Transverse colon (tissue), 4 donors: ENCODE data around the gene IGSF21. TPM values are rescaled to one million over a fixed set of nuclear protein-coding genes. Genes with fewer than 3 reads are reported as not detected.

Source experiments
- DNase-seq: peaks from one replicate; pipeline ENCODE4 v3.0.0-alpha.2; 2019
- H3K27ac ChIP-seq, 4 donors: fragments of 200-600 bp; sonication (generic); 2 replicates each; pipeline ENCODE4 v1.5.1; 2016 to 2018; ENCODE audit warnings: inconsistent platforms in 4 of 4
- H3K27me3 ChIP-seq: fragments of 200-600 bp; sonication (generic); 2 replicates; pipeline ENCODE4 v1.5.1; 2017; ENCODE audit warnings: inconsistent platforms
- H3K36me3 ChIP-seq, 4 donors: fragments of 200-600 bp; sonication (generic); 2 replicates each; pipeline ENCODE4 v1.5.1; 2017 to 2019; ENCODE audit warnings: inconsistent platforms in 4 of 4
- H3K4me1 ChIP-seq, 4 donors: fragments of 200-600 bp; sonication (generic); 2 replicates each; pipeline ENCODE4 v1.5.1; 2017 to 2020; ENCODE audit warnings: inconsistent platforms in 4 of 4
- H3K4me3 ChIP-seq, 4 donors: fragments of 200-600 bp; sonication (generic); 1 replicate in 1 of 4; 2 replicates in 3 of 4; pipeline versions ENCODE4 v1.5.1 to v1.6.1; 2017 to 2019; ENCODE audit warnings: inconsistent platforms in 4 of 4
- H3K9me3 ChIP-seq, 2 donors: fragments of 200-600 bp; sonication (generic); 2 replicates each; pipeline ENCODE4 v1.5.1; 2017 to 2019; ENCODE audit warnings: inconsistent platforms in 2 of 2
- EP300 ChIP-seq: sonication (generic); formaldehyde crosslinking; IDR thresholded peaks from one replicate; pipeline ENCODE4 v1.6.1; 2017; ENCODE audit warnings: antibody characterized with exemption, low read depth
- POLR2A ChIP-seq: fragments of 450-650 bp; IDR thresholded peaks from one replicate; pipeline ENCODE4 v1.6.1; 2016; ENCODE audit warnings: antibody characterized with exemption, mild to moderate bottlenecking, moderate library complexity
- POLR2AphosphoS5 ChIP-seq, 3 donors: sonication (generic); formaldehyde crosslinking; IDR thresholded peaks; one replicate each; pipeline ENCODE4 v1.6.1; 2016; ENCODE audit warnings: antibody characterized with exemption in 3 of 3
- WGBS, 2 donors: methylation state at CpG; one replicate each; pipeline ENCODE4 v1.1.5; 2018; ENCODE audit warnings: low coverage in 1 of 2; 5-methylcytosine and 5-hydroxymethylcytosine counted together
- in situ Hi-C, 4 donors: fragments of 200-750 bp; cut with MboI; loops; one replicate each; pipeline versions ENCODE4 v1.15.0 to v1.15.1; 2017; ENCODE audit warnings: low sequenced_read_pairs in 3 of 4, low pct_ligation_motif_present in 1 of 4, low pct_unique_long_range_greater_than_20kb in 1 of 4
- intact Hi-C: fragments of 100-400 bp; cut with DNase I; formaldehyde crosslinking; loops from one replicate; pipeline ENCODE4 v1.15.1; 2023; ENCODE audit warnings: low total_unique reads
- total RNA-seq, 4 donors: library from RNA; depleted of rRNA; stranded (reverse); fragments of >200 nt; gene quantifications; one replicate each; pipeline ENCODE4 v1.1.0, GENCODE V29; 2016
- TF ChIP-seq, protein P1 (sequence below), 5 experiments: fragments of 200-600 bp in 3 of 5; fragments of 450-650 bp in 2 of 5; sonication (generic) in 3 of 5; IDR thresholded peaks; 1 replicate in 2 of 5; 2 replicates in 3 of 5; pipeline ENCODE4 v1.5.1; 2016 to 2017; ENCODE audit warnings: antibody characterized with exemption in 5 of 5, inconsistent platforms in 3 of 5, mild to moderate bottlenecking in 2 of 5, moderate library complexity in 1 of 5

The IGSF21 gene
- total RNA-seq, 4 donors from 2014 or later, result 1.1 to 6.8 (median 1.6) TPM; not detected in 1

DNA sequence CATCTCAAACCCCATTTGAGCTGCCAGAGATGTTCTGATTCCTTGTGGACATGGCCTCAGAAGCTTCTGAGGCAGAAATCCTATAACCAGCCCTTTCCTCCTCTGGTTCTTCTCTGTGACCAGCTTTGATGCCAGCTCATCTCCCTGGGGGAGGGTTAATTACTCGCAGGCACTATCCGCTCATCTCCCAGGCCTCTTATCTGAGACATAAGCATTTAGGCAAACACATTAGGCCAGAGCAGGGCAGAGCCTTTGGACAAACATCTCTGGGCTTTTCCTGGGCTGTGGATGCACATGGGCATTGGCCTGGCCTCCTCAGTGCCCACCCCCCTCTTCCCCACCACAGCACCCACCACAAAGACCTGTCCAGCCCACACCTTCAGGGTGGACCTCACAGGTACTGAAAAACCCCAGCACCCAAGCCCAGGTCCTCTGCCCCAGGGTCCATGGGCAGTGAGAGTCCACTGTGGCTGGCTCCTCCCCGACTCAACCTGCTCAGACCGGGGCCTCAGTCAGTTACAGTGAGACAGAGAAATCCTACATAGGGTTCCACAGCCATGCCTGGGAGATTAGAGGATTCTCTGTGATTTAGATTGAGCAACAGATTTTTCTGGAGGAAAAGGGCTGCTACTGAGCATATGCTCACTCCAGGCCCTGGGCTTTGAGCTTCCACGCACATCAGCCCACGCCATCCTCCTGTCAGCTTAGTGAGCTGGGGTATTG lies 26.9 kb downstream of the IGSF21 start:
- intact Hi-C loops (no loop called here), in situ Hi-C loops (no loop called here)
- TF ChIP-seq POLR2A, result no peak
- no peak for TF ChIP-seq EP300
- TF ChIP-seq, protein P1, sequence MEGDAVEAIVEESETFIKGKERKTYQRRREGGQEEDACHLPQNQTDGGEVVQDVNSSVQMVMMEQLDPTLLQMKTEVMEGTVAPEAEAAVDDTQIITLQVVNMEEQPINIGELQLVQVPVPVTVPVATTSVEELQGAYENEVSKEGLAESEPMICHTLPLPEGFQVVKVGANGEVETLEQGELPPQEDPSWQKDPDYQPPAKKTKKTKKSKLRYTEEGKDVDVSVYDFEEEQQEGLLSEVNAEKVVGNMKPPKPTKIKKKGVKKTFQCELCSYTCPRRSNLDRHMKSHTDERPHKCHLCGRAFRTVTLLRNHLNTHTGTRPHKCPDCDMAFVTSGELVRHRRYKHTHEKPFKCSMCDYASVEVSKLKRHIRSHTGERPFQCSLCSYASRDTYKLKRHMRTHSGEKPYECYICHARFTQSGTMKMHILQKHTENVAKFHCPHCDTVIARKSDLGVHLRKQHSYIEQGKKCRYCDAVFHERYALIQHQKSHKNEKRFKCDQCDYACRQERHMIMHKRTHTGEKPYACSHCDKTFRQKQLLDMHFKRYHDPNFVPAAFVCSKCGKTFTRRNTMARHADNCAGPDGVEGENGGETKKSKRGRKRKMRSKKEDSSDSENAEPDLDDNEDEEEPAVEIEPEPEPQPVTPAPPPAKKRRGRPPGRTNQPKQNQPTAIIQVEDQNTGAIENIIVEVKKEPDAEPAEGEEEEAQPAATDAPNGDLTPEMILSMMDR (IDR thresholded peaks at IDR 0.05), result no peak
- TF ChIP-seq POLR2AphosphoS5 (IDR thresholded peaks at IDR 0.05), result no peak
- Histone ChIP-seq H3K9me3 (no peaks in the 10 kb centered on the region), H3K4me3 (no peak overlapping the region), H3K27me3 (peaks cover 7% of the 10 kb centered on the region), H3K27ac (no peak overlapping the region), H3K4me1 (peaks cover 0 to 10% (median 4%) of the 10 kb centered on the region in 4 donors), H3K36me3 (no peaks in the 10 kb centered on the region)
- 63% methylated on average over 6 of the region's 6 CpGs; no CpG with 5 or more reads in 1 of the 2 donors for WGBS, 2 donors
- no peak for DNase-seq

DNA sequence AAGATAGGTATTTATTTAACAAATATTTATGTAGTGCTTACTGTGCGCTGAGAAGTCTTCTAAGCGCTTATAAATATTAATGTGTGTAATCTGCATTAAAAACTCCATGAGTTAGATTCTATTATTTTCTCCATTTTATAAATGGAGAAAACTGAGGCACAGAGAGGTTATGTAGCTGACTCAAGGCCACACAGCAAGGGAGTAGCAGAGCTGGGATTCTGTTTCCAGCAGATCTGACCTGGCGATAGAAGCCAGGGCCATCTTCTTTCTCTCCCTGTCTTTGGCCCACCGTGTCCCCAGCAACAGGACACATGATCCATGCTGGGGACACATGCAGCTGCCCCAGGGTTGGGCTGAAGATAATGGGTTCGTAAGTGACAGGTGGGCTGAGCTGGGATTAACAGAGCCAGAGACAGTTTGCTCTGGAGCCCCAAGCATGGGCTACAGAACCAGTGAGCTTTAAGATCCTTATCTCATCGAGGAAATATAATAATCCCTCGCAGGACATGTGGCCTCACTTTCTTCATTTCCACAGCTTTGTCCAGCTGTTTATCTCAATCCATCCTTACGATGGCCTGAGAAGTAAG lies 30.3 kb downstream of the IGSF21 start:
- peaks cover 0 to 4% (median 0%) of the 10 kb centered on the region in 4 donors for H3K4me1 ChIP-seq
- WGBS, 2 donors, result 47 to 65% methylated on average over 5 to 8 of the region's 8 CpGs
- H3K27me3 ChIP-seq, result peaks cover 7% of the 10 kb centered on the region
- H3K36me3 ChIP-seq, result no peaks in the 10 kb centered on the region
- TF ChIP-seq, protein P1 (IDR thresholded peaks at IDR 0.05), result no peak
- TF ChIP-seq POLR2AphosphoS5 (IDR thresholded peaks at IDR 0.05), result no peak
- no peak for TF ChIP-seq EP300
- no peak for TF ChIP-seq POLR2A
- no peaks in the 10 kb centered on the region for H3K9me3 ChIP-seq
- DNase-seq, result no peak
- H3K4me3 ChIP-seq, result no peak overlapping the region
- intact Hi-C loops (no loop called here), in situ Hi-C loops (no loop called here)
- H3K27ac ChIP-seq, result no peak overlapping the region

DNA sequence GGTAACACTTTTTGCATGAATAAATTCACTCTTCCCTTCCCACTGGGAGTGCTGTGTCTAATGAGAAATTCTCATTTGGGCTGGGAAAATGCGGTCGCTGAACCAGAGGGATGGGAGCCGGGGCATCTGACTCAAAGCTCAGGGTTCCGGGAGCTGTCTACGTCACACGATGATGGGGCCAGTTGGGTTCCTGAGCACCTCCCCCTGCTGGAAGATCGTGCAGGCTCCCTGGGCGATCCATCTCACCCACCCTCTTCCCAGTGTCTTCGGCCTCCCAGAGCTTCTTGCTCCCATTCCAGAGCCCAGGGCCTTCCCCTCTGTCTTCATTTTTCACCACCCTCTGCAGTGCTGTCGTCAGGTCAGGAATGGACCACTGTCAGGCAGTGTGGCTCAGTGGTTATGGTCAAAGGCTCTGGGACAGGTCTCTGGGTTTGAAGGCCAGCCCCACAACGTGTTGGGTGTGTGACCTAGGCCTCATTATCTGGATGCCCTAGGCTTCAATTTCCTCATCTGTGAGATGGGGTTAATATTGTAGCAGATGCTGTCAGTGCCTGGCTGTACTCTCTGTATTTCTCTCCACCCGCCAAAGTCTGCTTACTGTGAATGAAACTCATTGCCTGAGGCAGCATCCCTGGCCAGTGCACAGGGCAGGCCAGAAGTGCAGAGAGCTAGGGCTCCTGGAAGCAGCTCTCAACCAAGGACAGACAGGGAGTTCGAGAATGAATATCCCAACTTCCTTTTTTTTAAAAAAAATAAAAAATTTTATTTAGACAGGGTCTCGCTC lies 31.8 kb downstream of the IGSF21 start:
- intact Hi-C loops, result no loop called here
- TF ChIP-seq POLR2A, result no peak
- no peak for TF ChIP-seq EP300
- TF ChIP-seq, protein P1 (IDR thresholded peaks at IDR 0.05), result no peak
- no peak for TF ChIP-seq POLR2AphosphoS5 (IDR thresholded peaks at IDR 0.05)
- no peaks in the 10 kb centered on the region for H3K27me3 ChIP-seq
- H3K4me3 ChIP-seq, result no peak overlapping the region
- H3K9me3 ChIP-seq, result no peaks in the 10 kb centered on the region
- H3K27ac ChIP-seq, result no peak overlapping the region
- in situ Hi-C loops, result no loop called here
- H3K4me1 ChIP-seq, result no peaks in the 10 kb centered on the region
- 69 to 74% methylated on average over 3 to 14 of the region's 14 CpGs for WGBS, 2 donors
- no peaks in the 10 kb centered on the region for H3K36me3 ChIP-seq
- DNase-seq, result no peak

DNA sequence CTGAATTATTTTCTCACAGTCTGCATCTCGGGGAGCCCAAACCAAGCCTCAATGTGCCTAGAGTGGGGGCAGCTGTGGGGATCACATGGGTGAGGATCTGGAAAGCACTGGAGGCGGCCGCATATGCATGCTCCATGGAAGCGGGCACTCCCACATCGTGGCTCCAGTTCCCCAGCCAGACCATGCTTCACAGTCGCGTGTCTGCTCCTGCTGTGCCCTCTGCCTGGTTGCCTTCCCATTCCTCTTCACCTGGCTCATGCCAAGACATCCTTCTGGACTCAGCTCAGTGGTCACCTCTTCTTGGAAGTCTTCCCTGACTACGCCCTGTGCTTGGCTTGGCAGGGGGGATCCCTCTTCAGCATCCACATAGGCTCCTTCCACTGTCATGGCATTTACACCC lies 32.8 kb downstream of the IGSF21 start:
- intact Hi-C loops (no loop called here), in situ Hi-C loops (no loop called here)
- no peak overlapping the region for H3K4me3 ChIP-seq
- no peaks in the 10 kb centered on the region for H3K27me3 ChIP-seq
- 78 to 83% methylated on average over 1 to 8 of the region's 8 CpGs for WGBS, 2 donors
- no peaks in the 10 kb centered on the region for H3K9me3 ChIP-seq
- DNase-seq, result no peak
- H3K36me3 ChIP-seq, result no peaks in the 10 kb centered on the region
- TF ChIP-seq, protein P1 (IDR thresholded peaks at IDR 0.05), result no peak
- TF ChIP-seq POLR2AphosphoS5 (IDR thresholded peaks at IDR 0.05) (no peak), EP300 (no peak), POLR2A (no peak)
- peaks cover 0 to 6% (median 3%) of the 10 kb centered on the region in 4 donors for H3K4me1 ChIP-seq
- no peak overlapping the region for H3K27ac ChIP-seq
